ES-I3 (cell line): Measurements from ENCODE around the gene PLCL2.
"Not testable (repeated sequence)": the region's sequence is repeated elsewhere in the genome, so short reads cannot be mapped to it uniquely, and the experiment has no call there.

Experiments used
- H3K36me3 ChIP-seq: 2 replicates; pipeline ENCODE4 v1.6.1; 2013; ENCODE audit warnings: mild to moderate bottlenecking, low read length, control low read depth, moderate library complexity; ENCODE audit not compliant: insufficient read depth
- H3K4me1 ChIP-seq: 2 replicates; pipeline ENCODE4 v1.6.1; 2013; ENCODE audit warnings: mild to moderate bottlenecking, control low read depth, low read length; ENCODE audit not compliant: insufficient read depth
- H3K9ac ChIP-seq: 2 replicates; pipeline ENCODE4 v1.6.1; 2013; ENCODE audit warnings: low read depth, mild to moderate bottlenecking, low read length, moderate library complexity
- H3K9me3 ChIP-seq: 2 replicates; pipeline ENCODE4 v1.6.1; 2013; ENCODE audit warnings: mild to moderate bottlenecking, low read length, moderate library complexity; ENCODE audit not compliant: control insufficient read depth, insufficient read depth

The PLCL2 gene

GRCh38 chr3:17119201-17120072 is 234.7 kb downstream of the PLCL2 start:
- H3K36me3 ChIP-seq = no peaks in the 10 kb centered on the region; the same call in 1 of the 2 replicates
- 0 out of 2 replicates have a peak, but pooled peaks cover 4% of the 10 kb centered on the region for H3K9me3 ChIP-seq
- no peak overlapping the region for H3K9ac ChIP-seq
- no peaks in the 10 kb centered on the region for H3K4me1 ChIP-seq

DNA sequence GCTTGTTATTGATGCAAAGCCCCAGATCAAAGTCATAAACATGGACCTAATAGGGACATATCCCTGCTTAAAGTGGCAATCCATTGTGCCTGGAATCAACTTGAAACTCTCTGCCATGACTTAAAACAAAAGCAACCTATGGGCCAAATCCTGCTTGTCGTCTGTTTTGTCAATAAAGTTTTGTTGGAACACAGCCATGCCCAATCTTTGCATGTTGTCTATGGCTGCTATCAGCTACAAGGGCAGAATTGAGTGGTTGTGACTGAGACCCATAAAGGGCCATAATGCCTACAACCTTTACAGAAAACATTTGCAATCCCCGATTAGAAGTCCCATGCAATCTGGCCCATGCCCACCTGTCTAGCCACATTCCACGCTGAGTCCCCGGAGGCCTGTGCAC is 235.4 kb downstream of the PLCL2 start:
- Histone ChIP-seq H3K9me3 (0 out of 2 replicates have a peak, but pooled peaks cover 4% of the 10 kb centered on the region), H3K36me3 (no peaks in the 10 kb centered on the region; the same call in 1 of the 2 replicates), H3K4me1 (no peaks in the 10 kb centered on the region), H3K9ac (no peak overlapping the region)

GRCh38 chr3:17121336-17121735 is 236.6 kb downstream of the PLCL2 start:
- H3K4me1 ChIP-seq = no peaks in the 10 kb centered on the region
- 0 out of 2 replicates have a peak, but pooled peaks cover 4% of the 10 kb centered on the region for H3K9me3 ChIP-seq
- H3K9ac ChIP-seq = no peak overlapping the region
- H3K36me3 ChIP-seq = no peaks in the 10 kb centered on the region; the same call in 1 of the 2 replicates

DNA sequence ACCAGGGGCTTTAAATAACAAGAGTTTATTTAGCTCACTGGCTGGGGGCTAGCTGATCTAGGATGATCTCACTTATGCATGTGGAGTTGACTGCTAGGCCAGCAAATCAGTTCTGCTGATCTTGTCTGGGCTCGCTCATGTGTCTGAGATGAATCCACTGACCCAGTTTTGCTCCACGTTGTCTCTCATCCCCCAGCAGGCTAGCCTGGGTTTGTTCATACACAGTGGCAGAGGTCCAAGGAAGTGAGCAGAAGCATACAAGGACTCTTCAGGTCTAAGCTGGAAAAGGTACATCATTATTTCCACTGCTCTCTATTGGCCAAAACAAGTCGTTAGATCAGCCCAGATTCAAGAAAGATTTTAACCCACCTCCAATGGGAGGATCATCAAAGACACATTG is 238.0 kb downstream of the PLCL2 start:
- Histone ChIP-seq H3K36me3 (no peaks in the 10 kb centered on the region; the same call in 1 of the 2 replicates), H3K9ac (no peak overlapping the region), H3K4me1 (no peaks in the 10 kb centered on the region), H3K9me3 (0 out of 2 replicates have a peak, but pooled peaks cover 4% of the 10 kb centered on the region)

DNA sequence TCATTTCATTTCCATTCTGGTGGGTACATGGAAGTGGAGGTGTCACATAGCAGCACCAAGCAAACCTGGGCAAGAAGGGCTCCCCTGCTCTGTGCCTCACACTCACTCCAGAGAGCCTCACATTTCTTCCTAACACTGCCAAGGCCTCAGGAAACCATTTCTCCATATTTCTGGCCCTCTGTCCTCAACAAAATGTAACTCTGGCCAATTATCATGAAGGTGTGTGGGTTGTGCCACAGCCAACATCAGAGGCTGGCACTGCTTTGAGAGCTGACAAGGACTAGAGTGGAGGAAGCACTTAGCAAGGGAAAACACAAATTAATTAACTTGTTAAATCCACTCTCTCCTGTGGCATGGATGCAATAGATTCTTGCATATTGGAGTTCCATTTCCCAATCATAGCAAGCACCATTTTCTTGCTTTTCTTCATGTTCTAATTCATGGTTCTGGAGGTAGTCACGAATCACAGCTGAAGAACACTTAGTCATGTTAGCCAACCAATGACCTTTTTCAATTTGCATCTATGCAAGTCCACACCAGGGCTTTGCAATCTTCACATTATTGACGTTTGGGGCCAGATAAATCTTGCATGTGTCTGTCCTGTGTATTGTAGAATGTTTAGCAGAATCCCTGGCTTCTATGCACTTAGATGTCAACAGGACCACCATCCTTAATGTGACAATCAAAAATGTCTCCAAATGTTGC is 241.1 kb downstream of the PLCL2 start:
- Histone ChIP-seq H3K36me3 (no peaks in the 10 kb centered on the region; the same call in 1 of the 2 replicates), H3K9me3 (0 out of 2 replicates have a peak, but pooled peaks cover 4% of the 10 kb centered on the region), H3K9ac (no peak overlapping the region), H3K4me1 (no peaks in the 10 kb centered on the region)

GRCh38 chr3:17128671-17129070 is 243.9 kb downstream of the PLCL2 start:
- not testable (repeated sequence) for H3K9ac ChIP-seq, H3K36me3 ChIP-seq, H3K4me1 ChIP-seq, H3K9me3 ChIP-seq

GRCh38 chr3:17129556-17129955 is 244.8 kb downstream of the PLCL2 start:
- H3K9ac ChIP-seq = no peak overlapping the region
- H3K4me1 ChIP-seq = no peaks in the 10 kb centered on the region
- H3K36me3 ChIP-seq = no peaks in the 10 kb centered on the region
- H3K9me3 ChIP-seq = no peaks in the 10 kb centered on the region

DNA sequence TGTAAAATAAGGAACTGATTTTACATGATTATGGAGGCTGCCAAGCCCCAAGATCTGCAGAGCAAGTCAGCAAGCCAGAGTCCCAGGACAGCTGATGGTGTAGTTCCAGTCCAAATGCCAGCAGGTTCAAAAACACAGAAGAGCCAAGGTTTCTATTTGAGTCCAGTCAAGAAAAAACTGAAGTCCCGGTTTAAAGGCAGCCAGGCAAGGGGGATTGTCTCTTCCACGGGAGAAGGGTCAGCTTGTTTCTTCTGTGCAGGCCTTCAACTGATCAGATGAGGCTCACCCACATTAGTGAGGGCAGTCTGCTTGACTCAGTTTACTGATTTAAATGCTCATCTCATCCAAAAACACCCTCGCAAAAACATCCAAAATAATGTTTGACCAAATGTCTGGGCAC is 246.2 kb downstream of the PLCL2 start:
- Histone ChIP-seq H3K36me3 (no peaks in the 10 kb centered on the region), H3K9ac (no peak overlapping the region), H3K4me1 (no peaks in the 10 kb centered on the region), H3K9me3 (no peaks in the 10 kb centered on the region)

- H3K9me3 ChIP-seq = no peaks in the 10 kb centered on the region
Observed at GRCh38 chr3:17132286-17133115, 247.7 kb downstream of the PLCL2 start.

GRCh38 chr3:17133632-17134545 is 249.1 kb downstream of the PLCL2 start:
- Histone ChIP-seq H3K36me3 (no peaks in the 10 kb centered on the region), H3K4me1 (no peaks in the 10 kb centered on the region), H3K9me3 (no peaks in the 10 kb centered on the region), H3K9ac (no peak overlapping the region)

More at GRCh38 chr3:17132286-17133115, 247.7 kb downstream of the PLCL2 start:
- no peaks in the 10 kb centered on the region for H3K4me1 ChIP-seq
- no peaks in the 10 kb centered on the region for H3K36me3 ChIP-seq
- H3K9ac ChIP-seq = no peak overlapping the region

DNA sequence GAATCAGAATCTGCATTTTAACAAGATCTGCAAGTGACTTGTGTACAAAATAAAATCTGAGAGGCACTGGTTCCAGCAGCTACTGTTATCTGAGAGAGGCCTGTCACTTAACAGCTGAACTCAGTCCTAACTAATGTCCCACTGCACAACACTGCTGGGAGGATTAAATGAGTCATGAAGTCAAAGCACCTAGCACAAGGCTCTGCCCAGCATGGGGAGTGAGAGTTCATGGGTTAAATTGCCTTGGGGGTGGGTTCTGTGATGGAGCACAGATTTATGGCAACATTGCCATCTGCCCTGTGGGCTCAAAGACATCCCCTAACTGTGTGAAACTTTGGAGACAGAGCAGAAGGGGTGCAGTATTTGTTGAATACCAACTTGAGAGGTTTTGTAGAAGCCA is 250.9 kb downstream of the PLCL2 start:
- Histone ChIP-seq H3K9ac (no peak overlapping the region), H3K9me3 (no peaks in the 10 kb centered on the region), H3K4me1 (no peaks in the 10 kb centered on the region; the same call in 1 of the 2 replicates), H3K36me3 (no peaks in the 10 kb centered on the region)

DNA sequence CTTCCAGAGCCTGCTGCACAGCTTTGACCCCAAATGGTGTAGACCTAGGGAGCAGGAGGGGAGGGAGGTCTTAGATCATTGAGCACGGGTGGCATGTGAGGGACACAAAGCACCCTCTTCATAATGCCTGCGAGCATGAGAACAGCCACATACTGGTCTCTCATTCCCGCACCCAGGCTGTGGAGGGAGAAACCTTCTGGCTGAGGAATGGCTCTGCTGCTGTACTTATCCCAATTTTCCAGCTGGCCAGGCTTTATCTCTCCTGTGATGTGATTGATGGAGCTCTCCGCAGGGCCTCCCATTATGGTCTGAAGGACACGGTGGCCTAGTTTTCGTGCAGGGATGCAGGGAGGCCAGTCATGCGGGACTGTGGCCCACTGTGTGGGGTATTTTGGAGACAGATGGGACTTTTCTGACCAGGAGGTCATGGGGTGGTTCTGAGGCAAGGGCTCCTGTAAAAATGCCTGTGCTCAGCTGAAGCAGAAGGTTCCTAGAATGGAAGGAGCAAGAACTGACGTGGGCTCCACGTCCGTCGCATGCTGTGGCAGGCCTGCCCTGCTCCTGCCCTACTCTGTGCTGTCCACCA is 251.5 kb downstream of the PLCL2 start:
- Histone ChIP-seq H3K36me3 (no peaks in the 10 kb centered on the region), H3K9me3 (no peaks in the 10 kb centered on the region), H3K9ac (no peak overlapping the region), H3K4me1 (no peaks in the 10 kb centered on the region; the same call in 1 of the 2 replicates)

DNA sequence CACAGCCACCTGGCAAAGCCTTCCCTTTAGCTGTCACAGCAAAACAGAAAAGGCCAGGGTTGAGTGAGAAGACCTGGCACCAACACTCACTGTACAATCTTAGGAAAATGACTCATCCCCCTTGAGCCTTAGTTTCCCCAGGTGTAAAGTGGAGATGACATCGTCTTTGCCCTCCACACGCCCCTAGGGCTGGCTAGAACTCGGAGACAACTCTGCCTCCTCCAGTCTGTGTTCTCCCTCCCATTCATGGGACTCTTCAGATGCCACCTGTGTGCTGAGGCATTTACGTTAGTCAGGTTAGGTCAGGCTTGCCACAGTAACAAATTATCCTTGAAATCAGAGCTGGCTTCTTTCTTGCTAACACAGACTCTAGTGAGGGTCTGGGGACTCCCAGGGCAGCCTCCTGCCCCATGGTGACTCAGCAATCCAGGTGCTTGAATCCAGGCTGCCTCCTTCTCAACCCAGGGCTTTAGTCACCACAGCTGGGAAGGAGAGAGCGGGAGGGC is 252.6 kb downstream of the PLCL2 start:
- H3K9me3 ChIP-seq = no peaks in the 10 kb centered on the region
- no peaks in the 10 kb centered on the region; the same call in 1 of the 2 replicates for H3K4me1 ChIP-seq
- H3K9ac ChIP-seq = no peak overlapping the region
- H3K36me3 ChIP-seq = no peaks in the 10 kb centered on the region
